Measurements from ENCODE around the gene ZDHHC14.

Gene ZDHHC14

DNA sequence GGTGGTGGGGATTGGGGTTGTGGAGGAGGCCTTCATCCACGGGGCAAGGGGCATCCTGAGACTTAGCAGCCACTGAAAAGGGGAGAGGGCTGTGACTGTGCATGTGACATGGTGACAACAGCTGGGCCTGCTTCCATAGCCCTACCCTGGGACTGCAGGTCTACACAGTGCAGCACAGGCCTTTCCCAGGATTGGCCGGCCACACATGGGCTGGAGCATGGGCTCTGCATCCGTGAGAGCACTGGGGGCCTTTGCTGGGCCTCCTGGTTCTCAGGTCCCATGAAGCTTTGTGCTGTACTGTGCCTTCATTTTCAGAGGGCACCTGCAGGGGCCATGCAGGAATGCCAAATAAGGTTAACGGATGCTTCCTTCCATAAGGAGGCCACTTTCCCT lies 56.0 kb downstream of the ZDHHC14 start:
- Histone ChIP-seq H2AFZ (ENCODE audit: low read depth) (no peak overlapping the region), H3K27ac (no peak overlapping the region), H3K79me2 (ENCODE audit: insufficient read depth, low read depth) (no peaks in the 10 kb centered on the region), H3K27me3 (ENCODE audit: insufficient read depth, low read depth) (no peaks in the 10 kb centered on the region), H3K4me3 (IDR thresholded peaks at IDR 0.05; ENCODE audit: insufficient read depth, low read depth, low read length) (no peak overlapping the region), H3K9ac (no peak overlapping the region), H4K20me1 (ENCODE audit: insufficient read depth) (no peaks in the 10 kb centered on the region), H3K4me1 (ENCODE audit: low read depth, poor library complexity, severe bottlenecking) (no peaks in the 10 kb centered on the region), H3K36me3 (ENCODE audit: insufficient read depth) (no peaks in the 10 kb centered on the region), H3K4me2 (no peak overlapping the region)
- TF ChIP-seq, protein P1, sequence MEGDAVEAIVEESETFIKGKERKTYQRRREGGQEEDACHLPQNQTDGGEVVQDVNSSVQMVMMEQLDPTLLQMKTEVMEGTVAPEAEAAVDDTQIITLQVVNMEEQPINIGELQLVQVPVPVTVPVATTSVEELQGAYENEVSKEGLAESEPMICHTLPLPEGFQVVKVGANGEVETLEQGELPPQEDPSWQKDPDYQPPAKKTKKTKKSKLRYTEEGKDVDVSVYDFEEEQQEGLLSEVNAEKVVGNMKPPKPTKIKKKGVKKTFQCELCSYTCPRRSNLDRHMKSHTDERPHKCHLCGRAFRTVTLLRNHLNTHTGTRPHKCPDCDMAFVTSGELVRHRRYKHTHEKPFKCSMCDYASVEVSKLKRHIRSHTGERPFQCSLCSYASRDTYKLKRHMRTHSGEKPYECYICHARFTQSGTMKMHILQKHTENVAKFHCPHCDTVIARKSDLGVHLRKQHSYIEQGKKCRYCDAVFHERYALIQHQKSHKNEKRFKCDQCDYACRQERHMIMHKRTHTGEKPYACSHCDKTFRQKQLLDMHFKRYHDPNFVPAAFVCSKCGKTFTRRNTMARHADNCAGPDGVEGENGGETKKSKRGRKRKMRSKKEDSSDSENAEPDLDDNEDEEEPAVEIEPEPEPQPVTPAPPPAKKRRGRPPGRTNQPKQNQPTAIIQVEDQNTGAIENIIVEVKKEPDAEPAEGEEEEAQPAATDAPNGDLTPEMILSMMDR (conservative IDR thresholded peaks at IDR 0.05; ENCODE audit: low read depth, low read length) = no peak

DNA sequence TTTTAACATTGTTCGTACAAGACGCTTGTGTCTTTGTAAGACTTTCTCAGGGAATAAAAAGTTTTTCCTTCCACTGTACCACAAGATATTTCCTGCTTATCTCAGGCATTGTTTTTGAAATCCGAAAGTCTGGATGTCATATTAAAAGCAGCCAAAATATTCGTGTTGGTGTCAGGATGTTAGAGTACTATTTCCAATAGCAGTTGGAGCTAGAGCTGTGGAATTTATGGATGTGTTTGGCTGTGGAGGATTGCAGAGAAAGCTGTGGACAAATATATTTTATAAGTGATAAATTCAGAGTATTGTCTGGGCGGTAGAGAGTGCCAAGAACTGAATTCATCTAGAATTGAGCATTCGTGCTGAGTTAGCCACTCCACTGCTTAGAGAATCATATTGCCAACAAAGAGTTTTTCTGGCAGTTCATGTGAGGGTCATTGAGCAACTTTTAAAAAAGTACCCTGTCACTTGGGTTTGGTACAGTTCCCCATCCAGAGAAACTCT lies 57.7 kb downstream of the ZDHHC14 start:
- Histone ChIP-seq H3K27me3 (ENCODE audit: insufficient read depth, low read depth) (no peaks in the 10 kb centered on the region), H3K4me3 (IDR thresholded peaks at IDR 0.05; ENCODE audit: insufficient read depth, low read depth, low read length) (no peak overlapping the region), H2AFZ (ENCODE audit: low read depth) (no peak overlapping the region), H3K27ac (no peak overlapping the region), H4K20me1 (ENCODE audit: insufficient read depth) (no peaks in the 10 kb centered on the region), H3K4me2 (no peak overlapping the region), H3K79me2 (ENCODE audit: insufficient read depth, low read depth) (no peaks in the 10 kb centered on the region), H3K36me3 (ENCODE audit: insufficient read depth) (no peaks in the 10 kb centered on the region), H3K4me1 (ENCODE audit: low read depth, poor library complexity, severe bottlenecking) (peaks cover 6% of the 10 kb centered on the region), H3K9ac (no peak overlapping the region)
- TF ChIP-seq, protein P1 (conservative IDR thresholded peaks at IDR 0.05; ENCODE audit: low read depth, low read length) = no peak

DNA sequence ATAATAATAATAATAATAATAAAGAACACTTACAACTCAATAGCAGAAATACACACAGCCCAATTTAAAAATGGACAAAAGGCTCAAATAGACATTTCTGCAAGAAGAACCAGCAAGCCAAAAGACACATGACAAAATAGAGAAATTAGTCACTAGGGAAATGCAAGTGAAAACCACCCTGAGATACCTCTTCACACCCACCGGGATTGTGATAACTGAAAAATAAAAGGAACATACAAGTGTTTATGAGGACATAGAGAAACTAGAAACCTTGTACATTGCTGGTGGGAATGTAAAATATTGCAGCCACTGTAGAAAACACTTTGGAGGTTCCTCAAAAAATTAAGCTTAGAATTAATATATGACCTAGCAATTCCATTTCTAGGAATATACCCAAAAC lies 59.2 kb downstream of the ZDHHC14 start:
- H3K79me2 ChIP-seq (ENCODE audit: insufficient read depth, low read depth) = no peaks in the 10 kb centered on the region
- H2AFZ ChIP-seq (ENCODE audit: low read depth) = no peak overlapping the region
- no peaks in the 10 kb centered on the region for H3K27me3 ChIP-seq (ENCODE audit: insufficient read depth, low read depth)
- no peaks in the 10 kb centered on the region for H3K36me3 ChIP-seq (ENCODE audit: insufficient read depth)
- TF ChIP-seq, protein P1 (conservative IDR thresholded peaks at IDR 0.05; ENCODE audit: low read depth, low read length) = no peak
- H4K20me1 ChIP-seq (ENCODE audit: insufficient read depth) = no peaks in the 10 kb centered on the region
- H3K9ac ChIP-seq = no peak overlapping the region
- no peak overlapping the region for H3K4me2 ChIP-seq
- no peak overlapping the region for H3K4me3 ChIP-seq (IDR thresholded peaks at IDR 0.05; ENCODE audit: insufficient read depth, low read depth, low read length)
- no peak overlapping the region for H3K27ac ChIP-seq
- H3K4me1 ChIP-seq (ENCODE audit: low read depth, poor library complexity, severe bottlenecking) = peaks cover 10% of the 10 kb centered on the region

DNA sequence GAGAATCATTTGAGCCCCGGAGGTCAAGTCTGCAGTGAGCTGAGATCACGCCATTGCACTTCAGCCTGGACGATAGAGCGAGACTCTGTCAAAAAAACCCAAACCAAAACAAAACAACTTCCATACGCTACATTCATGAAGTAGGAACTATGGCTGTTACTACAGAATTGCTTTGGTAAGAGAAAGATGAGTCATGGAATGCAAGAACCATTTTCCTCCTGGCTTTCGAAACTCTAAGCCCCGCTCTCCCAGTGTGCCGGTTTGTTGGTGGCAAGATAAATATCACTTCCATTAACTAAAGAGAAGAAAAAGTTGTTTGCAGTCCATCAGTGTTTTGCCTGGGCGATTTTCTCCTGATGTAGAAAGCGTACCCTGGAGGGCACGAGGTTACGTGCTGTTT lies 61.3 kb downstream of the ZDHHC14 start:
- Histone ChIP-seq H3K4me2 (no peak overlapping the region), H3K36me3 (ENCODE audit: insufficient read depth) (no peaks in the 10 kb centered on the region), H3K9ac (no peak overlapping the region), H3K4me3 (IDR thresholded peaks at IDR 0.05; ENCODE audit: insufficient read depth, low read depth, low read length) (no peak overlapping the region), H3K27me3 (ENCODE audit: insufficient read depth, low read depth) (no peaks in the 10 kb centered on the region), H3K79me2 (ENCODE audit: insufficient read depth, low read depth) (no peaks in the 10 kb centered on the region), H4K20me1 (ENCODE audit: insufficient read depth) (no peaks in the 10 kb centered on the region), H3K27ac (no peak overlapping the region), H3K4me1 (ENCODE audit: low read depth, poor library complexity, severe bottlenecking) (peaks cover 10% of the 10 kb centered on the region), H2AFZ (ENCODE audit: low read depth) (no peak overlapping the region)
- TF ChIP-seq, protein P1 (conservative IDR thresholded peaks at IDR 0.05; ENCODE audit: low read depth, low read length) = no peak
